HL-60 (cell line): ENCODE results near the gene PDGFA.

ENCODE experiments used
- CTCF ChIP-seq: IDR thresholded peaks from one replicate; pipeline ENCODE4 v1.5.1; 2011; ENCODE audit warnings: low read length, control low read depth, inconsistent platforms; ENCODE audit not compliant: insufficient read depth
- POLR2AphosphoS5 ChIP-seq: IDR thresholded peaks from 2 replicates; pipeline ENCODE4 v1.6.1; 2012; ENCODE audit warnings: low read depth
- TF ChIP-seq, protein P1 (sequence below): IDR thresholded peaks from 2 replicates; pipeline ENCODE4 v1.6.1; 2012; ENCODE audit warnings: low read depth; ENCODE audit not compliant: insufficient replicate concordance

DNA sequence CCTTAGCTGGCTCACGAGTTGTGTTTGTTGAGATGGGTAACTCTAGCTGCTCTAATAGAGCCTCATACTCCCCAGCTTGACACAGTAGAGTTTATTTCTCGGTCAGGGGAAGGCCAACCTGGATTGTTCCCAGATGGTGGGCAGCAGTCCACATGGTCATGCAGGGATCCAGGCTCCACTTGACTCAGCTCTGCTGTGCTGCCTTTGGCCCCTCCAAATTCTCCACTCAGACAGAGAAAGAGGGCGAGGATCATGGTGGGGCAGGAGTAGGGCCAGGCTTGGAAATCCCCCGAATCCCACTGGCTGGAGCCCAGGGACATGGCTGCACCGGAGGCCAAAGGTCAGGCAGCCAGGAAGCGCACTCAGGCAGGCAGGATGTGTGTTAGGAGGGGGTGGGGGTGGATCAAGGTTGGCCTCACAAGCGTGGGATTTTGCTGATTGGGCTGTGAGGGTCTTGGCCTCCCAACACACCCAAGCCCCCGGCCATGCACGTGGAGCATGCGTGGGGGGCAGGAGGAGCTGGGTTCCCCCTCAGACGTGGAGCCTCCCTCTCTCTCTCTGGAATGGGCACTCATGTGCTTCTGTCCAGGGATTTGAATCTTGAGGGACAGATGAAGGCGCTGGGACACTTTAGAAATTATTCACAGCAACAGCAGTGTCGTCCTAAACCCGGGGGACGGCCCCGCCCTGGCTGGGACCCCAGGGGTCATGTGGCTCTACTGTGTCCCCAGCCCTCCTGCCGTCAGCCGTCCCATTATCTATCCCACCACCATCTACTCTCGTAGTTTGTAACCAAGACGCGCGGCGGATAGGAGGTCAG, 44.8 kb downstream of the PDGFA start:
- TF ChIP-seq CTCF (no peak), POLR2AphosphoS5 (no peak)
- TF ChIP-seq, protein P1, sequence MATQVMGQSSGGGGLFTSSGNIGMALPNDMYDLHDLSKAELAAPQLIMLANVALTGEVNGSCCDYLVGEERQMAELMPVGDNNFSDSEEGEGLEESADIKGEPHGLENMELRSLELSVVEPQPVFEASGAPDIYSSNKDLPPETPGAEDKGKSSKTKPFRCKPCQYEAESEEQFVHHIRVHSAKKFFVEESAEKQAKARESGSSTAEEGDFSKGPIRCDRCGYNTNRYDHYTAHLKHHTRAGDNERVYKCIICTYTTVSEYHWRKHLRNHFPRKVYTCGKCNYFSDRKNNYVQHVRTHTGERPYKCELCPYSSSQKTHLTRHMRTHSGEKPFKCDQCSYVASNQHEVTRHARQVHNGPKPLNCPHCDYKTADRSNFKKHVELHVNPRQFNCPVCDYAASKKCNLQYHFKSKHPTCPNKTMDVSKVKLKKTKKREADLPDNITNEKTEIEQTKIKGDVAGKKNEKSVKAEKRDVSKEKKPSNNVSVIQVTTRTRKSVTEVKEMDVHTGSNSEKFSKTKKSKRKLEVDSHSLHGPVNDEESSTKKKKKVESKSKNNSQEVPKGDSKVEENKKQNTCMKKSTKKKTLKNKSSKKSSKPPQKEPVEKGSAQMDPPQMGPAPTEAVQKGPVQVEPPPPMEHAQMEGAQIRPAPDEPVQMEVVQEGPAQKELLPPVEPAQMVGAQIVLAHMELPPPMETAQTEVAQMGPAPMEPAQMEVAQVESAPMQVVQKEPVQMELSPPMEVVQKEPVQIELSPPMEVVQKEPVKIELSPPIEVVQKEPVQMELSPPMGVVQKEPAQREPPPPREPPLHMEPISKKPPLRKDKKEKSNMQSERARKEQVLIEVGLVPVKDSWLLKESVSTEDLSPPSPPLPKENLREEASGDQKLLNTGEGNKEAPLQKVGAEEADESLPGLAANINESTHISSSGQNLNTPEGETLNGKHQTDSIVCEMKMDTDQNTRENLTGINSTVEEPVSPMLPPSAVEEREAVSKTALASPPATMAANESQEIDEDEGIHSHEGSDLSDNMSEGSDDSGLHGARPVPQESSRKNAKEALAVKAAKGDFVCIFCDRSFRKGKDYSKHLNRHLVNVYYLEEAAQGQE = no peak
